ENCODE measurements around the gene LCE3A. TPM values are rescaled to one million over a fixed set of nuclear protein-coding genes. Genes with fewer than 3 reads are reported as not detected.

Gene LCE3A
- total and polyA plus RNA-seq, 2 of the 4 experiments (the other 2 are of a cell fraction) = not detected

DNA sequence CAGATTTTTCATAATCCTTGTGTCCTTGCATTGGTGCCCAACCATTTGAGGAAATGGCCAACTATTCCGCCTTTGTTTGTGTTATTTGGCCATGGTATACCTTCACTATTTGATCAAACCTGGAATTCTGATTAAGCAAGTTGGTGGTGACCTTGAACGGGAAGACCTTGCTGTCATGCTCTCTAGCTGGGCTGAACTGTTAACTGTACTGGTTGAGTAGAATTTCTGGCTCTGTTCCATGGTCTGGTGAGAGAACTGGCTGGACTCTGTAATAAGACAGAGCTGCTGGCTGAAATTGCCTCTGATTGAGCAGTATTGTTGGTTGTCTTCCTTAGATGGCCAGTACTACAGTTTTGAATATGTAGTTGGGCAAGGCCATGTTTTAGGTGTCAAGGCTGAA lies 25.9 kb downstream of the LCE3A start:
- Histone ChIP-seq H3K4me3 (ENCODE audit: insufficient read depth, low read depth, low read length) (no peak overlapping the region), H3K23ac (ENCODE audit: low read depth, low read length) (no peak overlapping the region), H3K36me3 (ENCODE audit: control insufficient read depth, insufficient read depth, low read length) (no peaks in the 10 kb centered on the region), H2AFZ (replicated peaks; ENCODE audit: low read length, poor library complexity) (no peak overlapping the region), H2BK15ac (ENCODE audit: low read depth, low read length) (no peak overlapping the region), H4K5ac (ENCODE audit: low read depth, low read length) (no peak overlapping the region), H3K27me3 (ENCODE audit: control insufficient read depth, insufficient read depth, low read length) (no peaks in the 10 kb centered on the region), H2BK20ac (ENCODE audit: low read depth, low read length) (no peak overlapping the region), H4K20me1 (ENCODE audit: insufficient read depth, low read length) (no peaks in the 10 kb centered on the region), H4K8ac (ENCODE audit: low read depth in 2 of 2, low read length in 2 of 2) (no peak overlapping the region), H3K4me2 (ENCODE audit: low read depth, low read length) (no peak overlapping the region), H3K9ac (ENCODE audit: low read depth, low read length) (no peak overlapping the region), H3K4me1 (ENCODE audit: control insufficient read depth, insufficient read depth, low read length) (no peaks in the 10 kb centered on the region), H3K4ac (ENCODE audit: low read depth, low read length) (no peak overlapping the region), H3K9me1 (ENCODE audit: insufficient read depth, low read length) (no peaks in the 10 kb centered on the region), H3K9me3 (ENCODE audit: control insufficient read depth, insufficient read depth, low read length) (no peaks in the 10 kb centered on the region), H2AK5ac (ENCODE audit: low read depth, low read length) (no peak overlapping the region), H2AK9ac (replicated peaks; ENCODE audit: low read depth, low read length, poor library complexity) (no peak overlapping the region), H3K27ac (ENCODE audit: insufficient read depth, low read length) (no peak overlapping the region), H3K14ac (replicated peaks; ENCODE audit: low read depth, low read length) (no peak overlapping the region), H3K79me1 (ENCODE audit: low read depth in 1 of 2, low read length in 2 of 2) (no peaks in the 10 kb centered on the region), H4K91ac (ENCODE audit: insufficient read depth, low read depth, low read length) (no peak overlapping the region), H3K56ac (ENCODE audit: extremely low read depth, insufficient read depth, low read length) (no peak overlapping the region), H2BK120ac (ENCODE audit: low read depth, low read length) (no peak overlapping the region), H2BK5ac (ENCODE audit: low read depth, low read length, poor library complexity, severe bottlenecking) (no peak overlapping the region), H3K18ac (ENCODE audit: low read depth, low read length) (no peak overlapping the region)
- ATAC-seq (ENCODE audit: low read depth) (no peak), DNase-seq (no peak)
- TF ChIP-seq, protein P1, sequence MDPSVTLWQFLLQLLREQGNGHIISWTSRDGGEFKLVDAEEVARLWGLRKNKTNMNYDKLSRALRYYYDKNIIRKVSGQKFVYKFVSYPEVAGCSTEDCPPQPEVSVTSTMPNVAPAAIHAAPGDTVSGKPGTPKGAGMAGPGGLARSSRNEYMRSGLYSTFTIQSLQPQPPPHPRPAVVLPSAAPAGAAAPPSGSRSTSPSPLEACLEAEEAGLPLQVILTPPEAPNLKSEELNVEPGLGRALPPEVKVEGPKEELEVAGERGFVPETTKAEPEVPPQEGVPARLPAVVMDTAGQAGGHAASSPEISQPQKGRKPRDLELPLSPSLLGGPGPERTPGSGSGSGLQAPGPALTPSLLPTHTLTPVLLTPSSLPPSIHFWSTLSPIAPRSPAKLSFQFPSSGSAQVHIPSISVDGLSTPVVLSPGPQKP (IDR thresholded peaks at IDR 0.05; ENCODE audit: borderline replicate concordance, low read depth, low read length) = no peak
- TF ChIP-seq RFX5 (IDR thresholded peaks at IDR 0.05; ENCODE audit: low read depth, low read length) = no peak
- TF ChIP-seq MAFK (IDR thresholded peaks at IDR 0.05; ENCODE audit: low read depth, low read length) = no peak
- TF ChIP-seq RAD21 (IDR thresholded peaks at IDR 0.05; ENCODE audit: low read length) = no peak
- TF ChIP-seq RCOR1 (IDR thresholded peaks at IDR 0.05; ENCODE audit: insufficient replicate concordance, low read length) = no peak
- no peak for TF ChIP-seq MAZ (IDR thresholded peaks at IDR 0.05; ENCODE audit: borderline replicate concordance, low read depth, low read length)
- TF ChIP-seq SMC3 (IDR thresholded peaks at IDR 0.05; ENCODE audit: low read depth, low read length) = no peak
- no peak for TF ChIP-seq FOS (IDR thresholded peaks at IDR 0.05; ENCODE audit: low read depth, low read length)
- TF ChIP-seq NFE2L2 (IDR thresholded peaks at IDR 0.05; ENCODE audit: low read depth, low read length) = no peak
- TF ChIP-seq, protein P2, sequence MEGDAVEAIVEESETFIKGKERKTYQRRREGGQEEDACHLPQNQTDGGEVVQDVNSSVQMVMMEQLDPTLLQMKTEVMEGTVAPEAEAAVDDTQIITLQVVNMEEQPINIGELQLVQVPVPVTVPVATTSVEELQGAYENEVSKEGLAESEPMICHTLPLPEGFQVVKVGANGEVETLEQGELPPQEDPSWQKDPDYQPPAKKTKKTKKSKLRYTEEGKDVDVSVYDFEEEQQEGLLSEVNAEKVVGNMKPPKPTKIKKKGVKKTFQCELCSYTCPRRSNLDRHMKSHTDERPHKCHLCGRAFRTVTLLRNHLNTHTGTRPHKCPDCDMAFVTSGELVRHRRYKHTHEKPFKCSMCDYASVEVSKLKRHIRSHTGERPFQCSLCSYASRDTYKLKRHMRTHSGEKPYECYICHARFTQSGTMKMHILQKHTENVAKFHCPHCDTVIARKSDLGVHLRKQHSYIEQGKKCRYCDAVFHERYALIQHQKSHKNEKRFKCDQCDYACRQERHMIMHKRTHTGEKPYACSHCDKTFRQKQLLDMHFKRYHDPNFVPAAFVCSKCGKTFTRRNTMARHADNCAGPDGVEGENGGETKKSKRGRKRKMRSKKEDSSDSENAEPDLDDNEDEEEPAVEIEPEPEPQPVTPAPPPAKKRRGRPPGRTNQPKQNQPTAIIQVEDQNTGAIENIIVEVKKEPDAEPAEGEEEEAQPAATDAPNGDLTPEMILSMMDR (conservative IDR thresholded peaks at IDR 0.05; ENCODE audit: low read depth, low read length) = no peak
- TF ChIP-seq, protein P3, sequence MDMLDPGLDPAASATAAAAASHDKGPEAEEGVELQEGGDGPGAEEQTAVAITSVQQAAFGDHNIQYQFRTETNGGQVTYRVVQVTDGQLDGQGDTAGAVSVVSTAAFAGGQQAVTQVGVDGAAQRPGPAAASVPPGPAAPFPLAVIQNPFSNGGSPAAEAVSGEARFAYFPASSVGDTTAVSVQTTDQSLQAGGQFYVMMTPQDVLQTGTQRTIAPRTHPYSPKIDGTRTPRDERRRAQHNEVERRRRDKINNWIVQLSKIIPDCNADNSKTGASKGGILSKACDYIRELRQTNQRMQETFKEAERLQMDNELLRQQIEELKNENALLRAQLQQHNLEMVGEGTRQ (IDR thresholded peaks at IDR 0.05; ENCODE audit: low read depth, low read length) = no peak
- TF ChIP-seq CHD1 (IDR thresholded peaks at IDR 0.05; ENCODE audit: low read depth, low read length) = no peak
- no peak for TF ChIP-seq BHLHE40 (IDR thresholded peaks at IDR 0.05; ENCODE audit: low read depth, low read length)
- no peak for TF ChIP-seq CEBPB (IDR thresholded peaks at IDR 0.05; ENCODE audit: low read depth, low read length)
- TF ChIP-seq POLR2A (IDR thresholded peaks at IDR 0.05; ENCODE audit: low read depth, low read length) = no peak
- no peak for TF ChIP-seq MXI1 (IDR thresholded peaks at IDR 0.05; ENCODE audit: borderline replicate concordance, low read depth, low read length)
- no TSS peak for BruUV-seq (replicated peaks)
- intact Hi-C loops (cut with micrococcal nuclease) (no loop called here), in situ Hi-C loops (cut with MboI; ENCODE audit: low sequenced_read_pairs) (no loop called here), dilution Hi-C loops (cut with HindIII; ENCODE audit: low sequenced_read_pairs, unreplicated experiment) (no loop called here)
- CTCF ChIA-PET = no interaction called here
- POLR2A ChIA-PET (ENCODE audit: unreplicated experiment) = no interaction called here
- no CpG with 5 or more reads among the region's 2 CpGs for WGBS, 2 experiments (ENCODE audit: extremely low coverage in 2 of 2, insufficient read length in 1 of 2)
